GM18526 (cell line): Measurements from ENCODE around the gene ZNF358.

Experiments
- POLR2A ChIP-seq: IDR thresholded peaks from 3 replicates; pipeline ENCODE4 v1.6.1; 2011; ENCODE audit not compliant: insufficient read length; ENCODE audit errors: extremely low read depth

The ZNF358 gene

GRCh38 chr19:7535047-7535997, 19.4 kb downstream of the ZNF358 start, which contains the start of gene PNPLA6:
PNPLA6 (plus strand) TSS chr19:7535717; CDS start chr19:7535789, 72 bp downstream.
- TF ChIP-seq POLR2A: peak; percentile 44

DNA sequence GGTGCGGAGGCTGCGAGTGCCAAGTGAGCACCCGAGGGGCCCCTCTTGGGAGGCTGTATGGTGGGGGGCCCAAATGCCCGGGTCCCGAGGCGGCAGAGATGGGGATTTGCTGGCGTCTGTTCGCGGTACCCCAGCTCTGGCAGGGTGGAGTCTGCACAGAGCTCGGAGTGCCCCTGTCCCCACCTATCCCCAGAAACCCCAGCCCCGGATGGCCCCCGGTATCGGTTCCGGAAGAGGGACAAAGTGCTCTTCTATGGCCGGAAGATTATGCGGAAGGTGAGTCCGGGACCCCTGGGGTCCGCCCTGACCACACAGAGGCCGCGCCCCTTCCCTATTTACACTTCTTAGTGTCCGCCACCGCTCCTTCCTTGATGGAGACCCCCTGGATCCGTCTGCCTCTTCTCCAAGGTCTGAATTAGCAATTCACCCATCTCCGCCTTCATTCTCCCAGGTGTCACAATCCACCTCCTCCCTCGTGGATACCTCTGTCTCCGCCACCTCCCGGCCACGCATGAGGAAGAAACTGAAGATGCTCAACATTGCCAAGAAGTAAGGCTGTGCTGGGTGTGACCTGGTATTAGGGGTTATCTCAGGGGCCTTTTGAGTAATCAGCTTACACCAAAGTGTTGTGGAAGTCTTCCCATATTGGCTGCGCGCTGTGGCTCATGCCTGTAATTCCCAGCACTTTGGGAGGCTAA, 20.2 kb downstream of the ZNF358 start:
- no peak for TF ChIP-seq POLR2A

- no peak for TF ChIP-seq POLR2A
Measured at GRCh38 chr19:7539827-7540425, 24.0 kb downstream of the ZNF358 start.

- no peak for TF ChIP-seq POLR2A
Measured at GRCh38 chr19:7540761-7541474, 25.0 kb downstream of the ZNF358 start.

GRCh38 chr19:7541475-7541824, 25.5 kb downstream of the ZNF358 start:
- no peak for TF ChIP-seq POLR2A

GRCh38 chr19:7541828-7542443, 26.0 kb downstream of the ZNF358 start:
- no peak for TF ChIP-seq POLR2A

DNA sequence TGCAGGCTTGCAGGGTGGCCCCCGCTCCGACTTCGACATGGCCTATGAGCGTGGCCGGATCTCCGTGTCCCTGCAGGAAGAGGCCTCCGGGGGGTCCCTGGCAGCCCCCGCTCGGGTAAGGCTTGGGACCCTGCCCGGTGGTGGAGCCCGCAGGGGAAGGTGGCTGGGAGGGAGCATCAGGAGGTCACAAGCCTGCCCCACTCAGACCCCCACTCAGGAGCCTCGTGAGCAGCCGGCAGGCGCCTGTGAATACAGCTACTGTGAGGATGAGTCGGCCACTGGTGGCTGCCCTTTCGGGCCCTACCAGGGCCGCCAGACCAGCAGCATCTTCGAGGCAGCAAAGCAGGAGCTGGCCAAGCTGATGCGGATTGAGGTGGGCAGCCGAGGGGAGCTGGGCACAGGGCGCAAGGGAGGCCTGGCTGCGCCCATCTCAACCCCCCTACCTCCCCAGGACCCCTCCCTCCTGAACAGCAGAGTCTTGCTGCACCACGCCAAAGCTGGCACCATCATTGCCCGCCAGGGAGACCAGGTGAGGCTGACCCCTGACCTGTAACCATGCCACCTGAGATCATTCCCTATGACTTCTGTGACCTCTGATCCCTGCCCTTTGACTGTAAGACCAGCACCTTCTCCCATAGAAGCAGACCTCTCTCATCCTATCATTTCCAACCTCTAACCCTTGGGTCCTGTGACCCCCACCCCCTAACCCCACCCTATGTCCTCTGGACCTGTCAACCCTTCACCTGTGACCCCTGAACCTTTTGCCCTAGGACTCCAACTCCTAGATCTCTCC, 26.8 kb downstream of the ZNF358 start:
- TF ChIP-seq POLR2A: no peak

- no peak for TF ChIP-seq POLR2A
Measured at GRCh38 chr19:7544626-7545025, 28.7 kb downstream of the ZNF358 start.

- no peak for TF ChIP-seq POLR2A
Measured at GRCh38 chr19:7545300-7545699, 29.4 kb downstream of the ZNF358 start.

GRCh38 chr19:7545904-7546303, 30.0 kb downstream of the ZNF358 start:
- no peak for TF ChIP-seq POLR2A

- TF ChIP-seq POLR2A: no peak
Measured at GRCh38 chr19:7547159-7547558, 31.3 kb downstream of the ZNF358 start.

DNA sequence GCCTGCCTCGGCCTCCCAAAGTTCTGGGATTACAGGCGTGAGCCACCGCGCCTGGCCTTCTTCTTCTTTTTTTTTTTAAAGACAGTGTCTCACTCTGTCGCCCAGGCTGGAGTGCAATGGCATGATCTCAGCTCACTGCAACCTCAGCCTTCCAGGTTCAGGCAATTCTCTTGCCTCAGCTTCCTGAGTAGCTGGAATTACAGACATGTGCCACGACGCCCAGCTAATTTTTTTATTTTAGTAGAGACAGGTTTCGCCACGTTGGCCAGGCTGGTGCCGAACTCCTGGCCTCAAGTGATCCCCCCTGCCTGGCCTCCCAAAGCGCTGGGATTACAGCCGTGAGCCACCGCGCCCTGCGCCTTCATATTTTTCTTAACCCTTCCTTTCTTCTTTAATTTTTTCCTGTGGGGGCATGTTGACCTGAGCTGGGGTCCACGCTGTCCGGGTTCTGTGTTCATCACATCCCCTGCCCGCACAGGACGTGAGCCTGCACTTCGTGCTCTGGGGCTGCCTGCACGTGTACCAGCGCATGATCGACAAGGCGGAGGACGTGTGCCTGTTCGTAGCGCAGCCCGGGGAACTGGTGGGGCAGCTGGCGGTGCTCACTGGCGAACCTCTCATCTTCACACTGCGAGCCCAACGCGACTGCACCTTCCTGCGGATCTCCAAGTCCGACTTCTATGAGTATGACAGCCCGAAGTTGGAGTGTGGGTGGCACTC, 33.7 kb downstream of the ZNF358 start:
- no peak for TF ChIP-seq POLR2A

- no peak for TF ChIP-seq POLR2A
Measured at GRCh38 chr19:7550169-7550770, 34.4 kb downstream of the ZNF358 start.
